ENCODE measurements around the gene MED26. TPM values are rescaled to one million over a fixed set of nuclear protein-coding genes. Genes with fewer than 3 reads are reported as not detected.

The MED26 gene
- total RNA-seq, 1 experiment from 2014 or later, result 8.8 TPM

GRCh38 chr19:16530540-16531379 lies 97.2 kb downstream of the MED26 start:
- H3K9me3 ChIP-seq (ENCODE audit: control insufficient read depth, insufficient read depth, low read depth, low read length), result no peaks in the 10 kb centered on the region
- intact Hi-C loops (cut with micrococcal nuclease; ENCODE audit: unreplicated experiment), result no loop called here
- TF ChIP-seq REST (IDR thresholded peaks at IDR 0.05; ENCODE audit: insufficient read depth in 1 of 2, low read depth in 2 of 2, low read length in 1 of 2) (no peak), POLR2AphosphoS5 (IDR thresholded peaks at IDR 0.05; ENCODE audit: low read depth, low read length) (no peak), CTCF (IDR thresholded peaks at IDR 0.05) (no peak), TCF7L2 (IDR thresholded peaks at IDR 0.05; ENCODE audit: low read depth, low read length) (no peak), SIN3A (IDR thresholded peaks at IDR 0.05; ENCODE audit: borderline replicate concordance, insufficient read depth, low read depth, low read length) (no peak)
- no peaks in the 10 kb centered on the region for H3K27me3 ChIP-seq (ENCODE audit: control insufficient read depth, insufficient read depth, low read length)
- no peak overlapping the region for H3K4me3 ChIP-seq (ENCODE audit: low read depth in 2 of 2, low read length in 2 of 2)
- no peak for ATAC-seq
- no peak overlapping the region for H3K27ac ChIP-seq (ENCODE audit: low read length)
- in situ Hi-C loops (cut with HindIII; ENCODE audit: low pct_unique_long_range_greater_than_20kb, low sequenced_read_pairs), result no loop called here
- no peaks in the 10 kb centered on the region for H3K4me1 ChIP-seq (ENCODE audit: control insufficient read depth, insufficient read depth, low read length)
- no TSS peak for BruUV-seq (replicated peaks)
- peaks cover 3% of the 10 kb centered on the region; the same call in 1 of the 2 replicates for H3K36me3 ChIP-seq (ENCODE audit: control insufficient read depth, insufficient read depth, low read length)
- ChIA-PET POLR2A (no interaction called here), CTCF (no interaction called here)
- DNase-seq (ENCODE audit: low read depth, low spot score), result no peak

GRCh38 chr19:16529466-16530144 lies 98.4 kb downstream of the MED26 start:
- H3K4me1 ChIP-seq (ENCODE audit: control insufficient read depth, insufficient read depth, low read length), result no peaks in the 10 kb centered on the region
- no peak for ATAC-seq
- in situ Hi-C loops (cut with HindIII; ENCODE audit: low pct_unique_long_range_greater_than_20kb, low sequenced_read_pairs) (no loop called here), intact Hi-C loops (cut with micrococcal nuclease; ENCODE audit: unreplicated experiment) (no loop called here)
- H3K27ac ChIP-seq (ENCODE audit: low read length), result no peak overlapping the region
- peaks cover 3% of the 10 kb centered on the region; the same call in 1 of the 2 replicates for H3K36me3 ChIP-seq (ENCODE audit: control insufficient read depth, insufficient read depth, low read length)
- no peaks in the 10 kb centered on the region for H3K27me3 ChIP-seq (ENCODE audit: control insufficient read depth, insufficient read depth, low read length)
- BruUV-seq (replicated peaks), result no TSS peak
- no peaks in the 10 kb centered on the region for H3K9me3 ChIP-seq (ENCODE audit: control insufficient read depth, insufficient read depth, low read depth, low read length)
- ChIA-PET POLR2A (no interaction called here), CTCF (no interaction called here)
- no peak for DNase-seq (ENCODE audit: low read depth, low spot score)
- H3K4me3 ChIP-seq (ENCODE audit: low read depth in 2 of 2, low read length in 2 of 2), result no peak overlapping the region
- TF ChIP-seq SIN3A (IDR thresholded peaks at IDR 0.05; ENCODE audit: borderline replicate concordance, insufficient read depth, low read depth, low read length) (no peak), POLR2AphosphoS5 (IDR thresholded peaks at IDR 0.05; ENCODE audit: low read depth, low read length) (no peak), REST (IDR thresholded peaks at IDR 0.05; ENCODE audit: insufficient read depth in 1 of 2, low read depth in 2 of 2, low read length in 1 of 2) (no peak), TCF7L2 (IDR thresholded peaks at IDR 0.05; ENCODE audit: low read depth, low read length) (no peak), CTCF (IDR thresholded peaks at IDR 0.05) (no peak)

Measured in Panc1 (cell line).